ENCODE results near the gene MLLT3.

MLLT3 gene

DNA sequence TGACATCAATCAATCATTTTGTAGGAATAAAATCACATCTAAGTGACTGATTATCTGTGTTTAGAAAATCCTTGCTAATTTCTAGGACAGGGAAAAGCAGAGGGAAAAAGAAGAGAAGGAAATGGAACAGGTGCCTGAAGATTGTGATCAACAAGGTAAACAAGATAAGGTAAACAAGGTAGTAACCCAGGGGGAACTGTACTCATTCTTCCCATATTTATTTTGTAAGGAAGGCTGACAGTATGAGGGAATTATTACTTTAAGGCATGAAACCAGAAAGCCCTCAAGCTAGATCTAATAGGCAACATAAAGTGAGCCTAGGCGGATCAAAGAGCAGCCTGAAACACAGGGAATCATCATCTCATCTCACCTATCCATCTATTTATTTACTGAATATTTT, 231.1 kb downstream of the MLLT3 start:
- no peak for DNase-seq (ENCODE audit: low read depth in 2 of 2, low spot score in 1 of 2)

DNA sequence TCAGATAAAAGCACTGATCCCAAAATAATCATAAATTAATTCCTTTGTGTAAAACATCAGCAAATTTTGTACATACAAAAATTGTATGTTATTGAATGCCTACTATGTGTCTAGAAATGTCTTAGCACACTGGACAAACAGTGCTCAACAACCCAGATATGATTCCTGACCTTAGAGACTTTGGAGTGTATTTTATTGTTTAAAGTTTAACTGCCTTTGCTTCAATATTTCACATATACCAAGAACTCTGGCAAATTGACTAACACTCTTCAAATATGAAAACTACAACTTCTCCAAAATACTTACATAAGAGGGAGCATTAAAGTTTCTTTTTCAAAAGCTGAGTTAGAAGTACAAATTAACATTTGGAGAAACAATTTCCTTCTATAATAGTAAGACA, 231.9 kb downstream of the MLLT3 start:
- DNase-seq (ENCODE audit: low read depth in 2 of 2, low spot score in 1 of 2), result no peak

DNA sequence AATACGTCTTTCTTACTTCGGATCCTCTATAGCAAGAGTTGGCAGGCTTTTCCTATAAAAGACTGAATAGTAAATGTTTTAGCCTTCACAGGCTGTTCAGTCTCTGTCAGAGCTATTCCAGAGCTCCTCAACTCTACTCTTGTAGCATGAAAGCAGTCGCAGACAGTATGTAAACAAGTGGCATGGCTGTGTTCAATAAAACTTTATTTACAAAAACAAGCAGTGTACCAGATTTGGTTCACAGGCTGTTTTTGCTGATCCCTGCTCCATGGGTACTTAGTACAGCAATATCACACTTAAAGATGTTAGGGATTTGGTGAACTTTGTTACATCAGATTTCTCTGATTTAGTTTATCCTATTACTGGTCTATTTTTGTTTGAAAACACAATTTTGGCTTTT, 235.2 kb downstream of the MLLT3 start:
- no peak for DNase-seq (ENCODE audit: low read depth in 2 of 2, low spot score in 1 of 2)

DNA sequence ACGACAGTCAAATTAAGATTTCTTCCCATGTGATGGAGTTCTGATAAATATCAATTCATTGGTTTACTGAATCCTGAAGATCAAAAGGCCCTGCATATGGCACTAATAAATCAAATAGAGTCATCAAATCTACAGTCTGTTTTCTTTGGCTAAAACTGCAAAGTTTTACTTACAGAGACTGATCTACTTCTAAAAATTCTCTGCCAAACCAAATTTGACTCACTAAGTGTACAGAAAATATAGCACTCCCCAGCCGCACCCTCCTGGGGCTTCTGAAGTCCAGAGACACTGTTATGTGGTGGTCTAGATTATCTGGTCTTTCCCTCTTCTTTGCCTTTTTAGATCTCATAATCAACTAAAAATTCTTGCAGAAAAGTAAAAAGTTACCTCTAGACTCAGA, 237.7 kb downstream of the MLLT3 start:
- DNase-seq (ENCODE audit: low read depth in 2 of 2, low spot score in 1 of 2), result no peak

GRCh38 chr9:20382460-20383071, 239.7 kb downstream of the MLLT3 start:
- DNase-seq (ENCODE audit: low read depth in 2 of 2, low spot score in 1 of 2), result no peak

DNA sequence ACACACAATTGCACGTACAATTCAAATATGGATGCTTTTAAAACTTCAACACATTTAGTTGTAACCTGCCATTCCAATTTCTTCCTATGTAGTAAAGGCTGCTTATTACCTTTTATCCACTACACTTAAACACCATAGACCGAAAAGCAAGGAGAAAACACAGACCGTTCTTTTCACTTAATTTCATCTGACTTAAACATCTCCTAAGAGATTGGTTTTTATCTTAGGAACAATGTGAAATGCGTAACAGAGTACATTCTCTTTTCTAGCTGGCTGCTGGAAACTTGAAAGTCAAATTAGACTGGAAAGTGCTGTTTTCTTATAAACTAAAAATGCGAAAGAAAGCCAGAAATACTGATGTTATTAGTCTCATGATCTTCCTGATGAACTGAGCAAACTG, 241.8 kb downstream of the MLLT3 start:
- no peak for DNase-seq (ENCODE audit: low read depth in 2 of 2, low spot score in 1 of 2)

DNA sequence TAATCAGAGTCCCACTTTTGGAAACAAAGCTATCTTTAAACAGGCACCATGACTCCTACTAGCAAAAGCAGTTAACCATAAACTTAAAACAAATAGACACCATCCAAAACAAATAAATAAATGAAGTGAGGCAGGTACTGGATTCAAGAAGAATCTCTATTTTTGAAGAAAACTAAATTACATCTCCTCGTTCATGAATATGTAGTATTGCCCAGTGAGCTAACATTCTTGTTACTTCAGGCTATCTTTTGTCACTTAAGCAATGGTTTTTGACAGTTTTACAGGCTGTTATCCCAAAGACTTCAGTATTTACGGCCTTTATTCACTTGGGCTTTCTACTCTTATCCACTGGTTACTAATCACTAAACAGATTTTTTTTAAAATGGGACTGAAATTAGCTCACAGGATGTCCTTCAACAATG, 242.5 kb downstream of the MLLT3 start:
- no peak for DNase-seq (ENCODE audit: low read depth in 2 of 2, low spot score in 1 of 2)

GRCh38 chr9:20378851-20379250, 243.4 kb downstream of the MLLT3 start:
- no peak for DNase-seq (ENCODE audit: low read depth in 2 of 2, low spot score in 1 of 2)

GRCh38 chr9:20377790-20378189, 244.5 kb downstream of the MLLT3 start:
- no peak for DNase-seq (ENCODE audit: low read depth in 2 of 2, low spot score in 1 of 2)

DNA sequence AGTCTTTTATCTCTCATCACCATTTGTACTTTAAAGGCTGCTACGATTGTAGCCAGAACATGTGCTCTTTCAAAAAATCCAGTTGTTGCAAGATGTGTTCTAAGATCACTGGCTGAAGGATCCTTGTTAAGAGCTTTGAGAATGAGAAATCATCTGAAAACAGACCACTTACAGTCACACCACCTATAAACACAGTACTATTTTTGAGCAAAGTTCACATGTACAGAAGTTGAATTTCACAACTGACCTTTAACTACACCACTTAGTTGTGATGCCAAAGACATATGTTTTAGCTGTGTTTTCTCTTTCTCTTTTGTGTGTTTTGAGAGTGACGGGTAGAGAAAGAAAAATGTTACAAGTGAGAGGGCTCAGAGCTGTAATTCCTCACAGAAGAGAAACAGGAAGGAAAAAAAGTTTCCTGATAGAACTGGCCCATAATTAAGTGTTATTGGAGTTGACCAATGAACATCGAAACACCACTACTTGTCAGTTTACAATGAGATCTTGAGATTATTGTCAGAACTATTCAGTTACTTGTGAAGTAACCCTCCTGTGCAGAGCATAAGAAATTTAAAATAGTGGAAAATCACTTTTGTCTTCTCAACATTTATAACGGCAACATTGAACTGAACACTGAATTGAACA, 245.4 kb downstream of the MLLT3 start:
- DNase-seq (ENCODE audit: low read depth in 2 of 2, low spot score in 1 of 2), result no peak

DNA sequence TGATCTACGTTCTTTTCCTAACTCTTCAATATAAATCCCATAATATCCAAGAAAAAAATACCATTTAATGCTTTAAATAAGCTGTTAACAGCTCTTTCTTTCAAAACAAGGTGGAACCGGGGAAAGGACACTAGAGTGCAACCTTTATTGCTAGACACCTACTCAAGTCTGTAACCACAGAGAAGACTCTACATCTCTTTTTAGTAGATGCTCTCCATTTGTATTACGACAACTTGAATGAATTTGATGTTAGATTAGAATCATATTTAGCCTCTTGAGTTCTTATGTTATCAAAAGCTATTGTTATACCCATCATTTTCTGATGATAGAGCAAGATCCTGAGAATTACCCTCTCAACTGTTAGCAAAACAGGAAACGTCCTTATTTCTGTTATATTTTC, 246.3 kb downstream of the MLLT3 start:
- DNase-seq (ENCODE audit: low read depth in 2 of 2, low spot score in 1 of 2), result no peak

- no peak for DNase-seq (ENCODE audit: low read depth in 2 of 2, low spot score in 1 of 2)
Observed at GRCh38 chr9:20373263-20373662, 249.0 kb downstream of the MLLT3 start.

- no peak for DNase-seq (ENCODE audit: low read depth in 2 of 2, low spot score in 1 of 2)
Observed at GRCh38 chr9:20369391-20369790, 252.9 kb downstream of the MLLT3 start.

GRCh38 chr9:20367855-20368254, 254.4 kb downstream of the MLLT3 start:
- no peak for DNase-seq (ENCODE audit: low read depth in 2 of 2, low spot score in 1 of 2)

- DNase-seq (ENCODE audit: low read depth in 2 of 2, low spot score in 1 of 2), result no peak
Observed at GRCh38 chr9:20364959-20365358, 257.3 kb downstream of the MLLT3 start.

DNA sequence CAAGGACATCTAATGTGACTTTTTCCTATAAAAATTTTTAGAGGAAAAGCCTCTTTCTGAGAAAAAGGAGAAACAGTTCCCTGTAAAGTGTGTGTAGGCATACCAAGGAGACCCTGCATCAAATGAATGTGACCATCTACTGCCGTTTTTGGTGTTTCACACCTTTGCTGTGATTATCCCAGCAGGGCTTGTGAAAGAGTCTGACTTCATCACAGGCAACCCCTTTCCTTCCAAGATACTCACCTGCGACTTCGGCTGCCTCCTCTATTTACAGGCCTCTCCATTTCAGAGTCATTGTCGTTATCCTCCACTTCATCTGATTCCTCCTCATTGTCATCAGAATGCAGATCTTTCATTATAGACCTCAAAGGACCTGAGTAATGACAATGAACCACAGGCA, 259.1 kb downstream of the MLLT3 start:
- no peak for DNase-seq (ENCODE audit: low read depth in 2 of 2, low spot score in 1 of 2)

DNA sequence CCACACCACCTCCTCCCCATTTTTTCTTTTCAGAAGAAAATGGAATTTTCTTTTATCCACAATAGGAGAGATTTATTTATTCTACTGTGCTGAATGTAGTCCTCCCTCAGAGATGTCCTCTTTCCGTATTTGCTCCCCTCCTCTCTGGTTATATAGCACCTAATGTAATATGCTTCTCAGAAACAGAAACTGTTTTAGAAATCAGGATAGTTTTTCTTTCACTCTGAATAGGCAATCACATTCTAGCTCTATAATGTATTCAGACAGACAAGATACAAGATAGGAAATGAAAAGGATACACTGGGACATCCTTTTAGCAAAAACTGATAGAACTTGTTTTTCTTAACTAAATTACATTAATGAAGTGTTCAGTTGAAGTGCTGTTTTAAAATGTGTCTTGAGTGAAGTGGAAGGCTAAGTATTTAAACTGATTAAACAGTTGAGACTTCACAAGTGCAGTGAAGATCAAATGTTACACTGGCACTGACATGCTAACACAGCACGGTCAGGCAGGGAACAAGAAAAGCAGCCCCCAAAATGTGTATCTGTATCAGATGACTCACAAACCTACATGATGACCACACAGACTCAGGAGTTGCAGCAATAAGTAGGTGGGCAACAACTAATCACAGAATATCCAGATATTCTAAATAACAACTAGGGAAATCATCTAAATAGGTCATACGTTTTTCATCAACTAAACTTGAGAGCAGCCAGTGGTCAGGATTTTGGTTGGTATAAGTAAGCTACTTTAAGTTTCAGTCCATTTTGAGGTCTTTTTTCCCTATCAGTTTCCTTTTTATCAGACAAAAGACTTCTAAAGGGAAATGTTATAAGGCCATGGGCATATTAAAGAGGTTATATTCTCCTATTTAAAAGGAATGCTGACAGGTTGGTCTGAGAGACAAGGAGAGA, 260.4 kb downstream of the MLLT3 start:
- DNase-seq (ENCODE audit: low read depth in 2 of 2, low spot score in 1 of 2), result no peak

DNA sequence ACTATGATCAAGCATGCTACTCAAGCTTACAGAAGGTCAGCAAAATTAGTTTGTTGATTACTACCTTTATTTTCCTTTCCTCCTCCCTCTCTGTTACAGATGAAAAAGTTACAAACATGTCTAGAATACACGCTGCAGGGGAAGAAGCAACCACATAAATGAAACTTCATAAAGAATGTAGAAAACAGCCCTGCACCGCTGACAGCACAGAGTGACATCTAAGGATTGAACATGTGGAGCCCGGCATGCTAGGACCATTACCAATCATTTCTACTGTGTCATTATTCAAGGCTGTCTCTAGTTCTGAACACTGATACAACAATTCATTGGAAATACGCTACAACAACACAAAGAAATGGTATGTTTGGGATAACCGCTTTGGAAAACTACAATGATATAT, 261.1 kb downstream of the MLLT3 start:
- DNase-seq (ENCODE audit: low read depth in 2 of 2, low spot score in 1 of 2), result no peak

DNA sequence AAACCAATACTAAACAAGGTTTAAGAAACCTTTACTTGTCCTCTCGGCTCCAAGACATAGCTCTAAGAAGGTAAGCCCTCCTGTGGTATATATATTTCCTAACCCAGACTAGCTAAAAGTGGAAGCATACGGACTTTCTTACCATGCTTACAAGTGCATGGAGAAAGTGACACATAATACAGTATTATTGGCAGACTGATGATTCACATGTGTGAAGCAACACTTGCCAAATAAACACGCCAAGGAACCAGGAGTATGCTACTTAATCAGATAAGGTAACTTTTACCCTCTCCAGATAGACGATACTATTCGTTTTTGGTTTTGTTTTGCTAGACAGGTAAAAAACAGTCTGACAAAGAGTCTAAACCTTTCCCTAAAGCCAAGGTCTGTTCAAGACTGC, 264.1 kb downstream of the MLLT3 start:
- DNase-seq (ENCODE audit: low read depth in 2 of 2, low spot score in 1 of 2), result no peak

- no peak for DNase-seq (ENCODE audit: low read depth in 2 of 2, low spot score in 1 of 2)
Observed at GRCh38 chr9:20357037-20357432, 265.3 kb downstream of the MLLT3 start.

GRCh38 chr9:20356403-20357036, 265.8 kb downstream of the MLLT3 start:
- no peak for DNase-seq (ENCODE audit: low read depth in 2 of 2, low spot score in 1 of 2)

DNA sequence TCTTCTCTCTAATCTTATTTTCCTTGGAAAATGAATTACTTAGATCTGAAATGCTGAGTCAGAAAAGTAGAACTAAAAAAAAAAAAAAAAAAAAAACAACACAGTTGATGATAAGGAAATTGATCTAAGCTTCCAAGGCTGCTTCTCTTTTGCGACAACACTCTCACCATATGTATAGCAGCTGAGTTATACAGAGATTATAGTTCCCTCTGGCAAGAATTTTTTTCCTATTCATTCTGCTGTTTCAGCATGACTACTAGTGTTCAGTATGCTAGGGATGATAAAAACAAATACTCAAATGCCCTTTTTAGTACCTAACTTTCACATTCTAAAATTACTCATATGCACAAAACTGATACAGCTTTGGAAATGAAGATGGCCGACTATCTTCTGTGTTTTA, 267.3 kb downstream of the MLLT3 start:
- no peak for DNase-seq (ENCODE audit: low read depth in 2 of 2, low spot score in 1 of 2)

Data from stimulated activated CD8-positive, alpha-beta memory T cell treated with anti-CD3 and anti-CD28 coated beads, Interleukin-4, amount 100 ng/mL, for 4 hours (primary cell).